ENCODE data around the gene CCDC154.

CCDC154 gene

DNA sequence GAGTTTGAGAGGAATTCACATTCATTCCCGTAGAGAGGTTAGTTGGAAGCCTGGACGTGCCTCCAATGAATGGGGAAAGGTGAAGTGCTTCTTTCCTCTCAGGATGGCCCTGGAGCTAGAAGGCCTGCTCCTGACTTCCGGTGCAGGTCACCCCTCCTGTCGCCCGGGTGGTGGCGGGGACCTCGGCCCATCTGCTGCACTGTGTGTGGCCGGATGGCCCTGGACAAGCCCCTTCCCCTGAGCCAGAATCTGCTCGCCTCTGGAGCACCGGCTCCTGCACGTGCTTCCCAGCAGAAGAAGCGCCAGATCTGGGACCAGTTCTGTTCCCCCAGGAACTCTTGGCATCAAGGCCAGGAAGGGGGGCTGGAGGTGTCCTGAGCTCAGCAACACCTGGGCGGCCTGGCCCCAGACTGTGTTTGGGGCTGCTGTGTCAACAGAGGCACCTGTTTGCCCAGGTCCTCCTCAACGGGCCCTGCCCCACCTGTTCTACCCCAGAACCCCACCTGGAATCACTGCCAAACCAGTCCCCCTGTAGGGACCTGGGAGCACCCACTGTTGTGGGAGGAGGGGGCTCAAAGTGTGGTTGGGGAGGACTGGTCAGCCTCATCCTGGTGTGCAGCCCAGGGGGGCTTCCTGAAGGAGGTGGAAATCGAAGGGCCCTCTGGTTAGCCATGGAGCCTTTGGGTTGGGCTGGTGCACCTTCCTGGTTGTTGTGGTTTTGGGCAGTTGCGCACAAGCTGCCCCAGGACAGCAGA is 18.6 kb downstream of the CCDC154 start:
- DNase-seq (ENCODE audit: low spot score): no peak

DNA sequence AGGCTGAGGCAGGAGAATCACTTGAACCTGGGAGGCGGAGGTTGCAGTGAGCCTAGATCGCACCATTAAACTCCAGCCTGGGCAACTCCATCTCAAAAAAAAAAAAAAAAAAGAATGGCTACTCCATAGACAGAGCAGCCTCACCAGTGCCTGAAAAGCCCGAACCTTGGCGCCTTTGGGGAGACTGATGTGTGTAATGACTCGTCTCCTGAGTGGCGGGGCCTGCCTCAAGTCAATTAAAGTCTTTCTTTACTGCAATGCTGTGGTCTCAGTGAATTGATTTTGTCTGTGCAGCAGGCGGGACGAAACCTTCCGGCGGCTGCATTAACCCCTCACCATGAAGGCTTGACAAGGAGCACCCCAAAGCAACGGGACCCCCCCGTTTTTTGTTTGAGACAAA is 20.3 kb downstream of the CCDC154 start:
- DNase-seq (ENCODE audit: low spot score): no peak

DNA sequence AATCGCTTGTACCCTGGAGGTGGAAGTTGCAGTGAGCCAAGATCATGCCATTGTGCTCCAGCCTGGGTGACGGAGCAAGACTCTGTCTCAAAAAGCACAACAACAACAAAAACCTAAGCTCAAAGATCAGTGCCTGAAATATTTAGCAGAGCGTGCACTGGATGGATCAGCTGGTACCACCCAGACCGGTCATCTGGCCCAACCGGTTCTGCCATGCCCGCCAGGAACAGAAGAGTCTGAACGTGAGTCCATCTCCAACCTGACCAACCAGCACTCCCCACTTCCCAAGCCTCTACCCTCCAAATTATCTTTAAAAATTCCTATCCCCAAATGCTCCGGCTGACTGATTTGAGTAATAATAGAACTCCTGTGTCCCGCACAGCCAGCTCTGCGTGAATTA is 22.3 kb downstream of the CCDC154 start:
- DNase-seq (ENCODE audit: low spot score): no peak

DNA sequence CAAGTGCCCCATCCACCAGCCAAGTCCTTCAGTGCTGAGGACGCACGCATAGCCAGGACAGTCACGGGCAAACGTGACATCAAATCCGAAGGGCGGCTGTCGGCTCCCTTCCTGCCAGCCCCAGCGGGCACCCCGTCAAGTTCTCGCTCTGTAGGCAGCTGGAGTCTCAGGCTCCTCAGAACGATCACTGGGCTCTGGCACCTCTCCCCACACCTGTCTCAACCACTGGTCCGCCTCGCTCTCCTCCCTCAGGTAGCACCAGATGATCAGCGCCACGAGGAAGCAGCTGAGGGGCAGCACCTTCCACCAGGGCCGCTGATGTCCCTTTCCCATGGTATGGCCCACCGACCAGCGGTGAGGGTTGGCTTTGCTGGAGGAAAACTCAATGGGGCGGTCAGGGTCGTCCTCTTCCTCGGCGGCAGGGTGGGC is 24.2 kb downstream of the CCDC154 start:
- DNase-seq (ENCODE audit: low spot score): no peak

DNA sequence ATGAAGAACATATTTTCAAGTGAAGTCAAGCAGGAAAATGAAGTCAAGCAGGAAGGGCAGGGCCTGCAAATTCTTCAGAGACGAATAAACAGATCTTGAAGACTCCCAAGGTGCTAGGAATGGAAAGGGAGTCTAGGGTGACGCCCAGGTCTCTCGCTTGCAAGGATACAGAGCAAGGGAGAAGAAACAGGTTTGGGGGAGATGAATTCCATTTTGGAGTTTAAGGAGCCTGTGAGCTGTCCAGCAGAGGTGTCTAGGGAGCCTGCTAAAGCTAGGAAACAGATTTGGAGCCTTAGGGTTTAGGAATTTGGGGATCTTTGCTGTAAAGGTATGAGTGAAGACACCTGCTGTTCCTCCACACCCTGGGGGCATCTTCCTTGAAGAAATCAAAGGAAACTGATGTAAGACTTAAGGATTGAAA is 27.8 kb downstream of the CCDC154 start:
- no peak for DNase-seq (ENCODE audit: low spot score)

DNA sequence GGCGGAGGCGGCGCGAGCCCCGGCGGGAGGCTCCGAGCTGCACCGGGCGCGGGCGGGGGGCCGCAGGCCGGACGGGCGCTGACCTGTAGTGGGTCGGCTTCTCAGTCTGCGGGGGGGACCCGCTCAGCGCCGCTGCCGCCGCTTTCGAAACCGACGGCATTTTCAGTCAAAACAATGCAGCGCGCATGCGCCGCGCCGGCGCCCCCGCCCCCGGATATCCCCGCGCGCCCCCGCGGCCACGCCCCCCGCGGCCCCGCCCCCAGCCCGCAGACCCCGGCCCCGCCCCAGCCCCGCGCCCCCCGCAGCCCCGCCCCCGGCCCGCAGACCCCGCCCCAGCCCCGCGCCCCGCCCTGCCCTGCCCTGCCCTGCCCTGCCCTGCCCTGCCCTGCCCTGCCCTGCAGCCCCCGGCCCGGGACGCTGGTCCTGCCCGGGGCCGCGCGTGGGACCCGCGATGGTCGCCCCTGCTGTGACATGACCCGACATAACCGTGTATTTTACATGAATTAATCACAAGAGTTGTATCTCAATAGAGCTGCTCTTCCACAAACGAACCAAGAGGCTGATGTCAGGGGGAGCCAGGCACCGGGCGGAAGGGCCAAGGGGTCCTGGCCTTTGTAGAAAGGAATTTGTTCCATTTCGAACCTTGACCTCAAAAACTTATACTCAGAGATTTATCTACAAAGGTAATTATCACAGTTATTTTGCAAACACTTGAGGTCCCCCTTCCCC is 29.7 kb downstream of the CCDC154 start, which contains the start of gene UNKL:
TSS of gene UNKL (minus strand) at position 173 of the 729 bp plus-strand sequence. CDS start at position 160, 13 bp downstream.
- DNase-seq (ENCODE audit: low spot score): peak; percentile 54

DNA sequence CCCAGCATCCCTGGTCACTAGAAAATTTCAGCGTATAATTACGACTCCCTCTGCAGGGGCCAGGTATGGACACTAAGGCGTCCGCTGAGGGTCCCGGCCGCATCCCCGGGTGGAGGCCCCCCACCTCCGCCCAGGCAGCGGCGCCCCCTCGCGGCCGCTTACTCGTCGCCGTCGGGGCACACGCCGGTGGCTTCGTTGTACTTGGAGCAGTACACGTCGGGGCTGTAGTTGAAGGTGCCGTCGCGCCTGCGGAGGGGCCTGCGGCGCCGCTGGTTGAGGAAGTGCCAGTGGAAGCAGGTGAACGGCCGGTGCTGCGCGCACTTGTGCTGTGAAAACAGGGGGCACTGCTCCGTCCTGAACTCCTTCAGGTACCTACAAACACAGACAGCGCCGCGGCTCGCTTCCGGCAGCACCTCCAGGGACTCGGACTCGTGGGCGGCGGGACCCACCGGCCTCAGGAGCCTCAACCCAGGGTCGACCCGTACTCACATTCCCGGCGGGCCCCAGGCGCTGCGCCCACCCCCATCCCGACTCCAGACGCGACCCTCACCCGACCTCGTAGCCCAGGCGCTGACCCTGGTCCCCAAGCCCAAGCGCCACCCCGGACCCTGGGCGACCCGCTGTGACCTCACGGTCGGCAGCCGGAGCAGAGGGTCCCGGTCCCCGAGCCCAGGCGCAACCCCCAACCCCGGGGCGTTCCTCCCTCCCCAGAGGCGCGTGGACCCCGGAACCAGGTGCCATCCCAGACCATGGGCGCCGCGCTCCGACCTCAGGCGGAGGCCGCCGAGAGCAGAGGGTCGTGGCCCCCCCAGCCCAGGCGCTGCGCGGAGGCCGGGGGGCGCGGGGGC is 30.4 kb downstream of the CCDC154 start:
- DNase-seq (ENCODE audit: low spot score): peak; percentile 57

DNA sequence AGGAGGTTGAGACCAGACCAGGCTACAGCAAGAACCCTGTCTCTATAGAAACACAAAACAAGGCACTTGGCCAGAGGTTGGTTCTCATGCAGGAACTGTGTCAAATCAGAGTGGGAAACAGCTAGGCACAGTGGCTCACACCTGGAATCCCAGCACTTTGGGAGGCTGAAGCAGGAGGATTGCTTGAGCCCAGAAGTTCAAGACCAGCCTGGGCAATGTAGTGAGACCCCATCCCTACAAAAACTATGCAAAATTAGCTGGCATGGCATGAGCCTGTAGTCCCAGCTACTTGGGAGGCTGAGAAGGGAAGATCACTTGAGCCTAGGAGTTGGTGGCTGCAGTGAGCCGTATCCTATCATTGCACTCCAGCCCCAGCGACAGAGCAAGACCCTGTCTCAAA is 31.5 kb downstream of the CCDC154 start:
- no peak for DNase-seq (ENCODE audit: low spot score)

DNA sequence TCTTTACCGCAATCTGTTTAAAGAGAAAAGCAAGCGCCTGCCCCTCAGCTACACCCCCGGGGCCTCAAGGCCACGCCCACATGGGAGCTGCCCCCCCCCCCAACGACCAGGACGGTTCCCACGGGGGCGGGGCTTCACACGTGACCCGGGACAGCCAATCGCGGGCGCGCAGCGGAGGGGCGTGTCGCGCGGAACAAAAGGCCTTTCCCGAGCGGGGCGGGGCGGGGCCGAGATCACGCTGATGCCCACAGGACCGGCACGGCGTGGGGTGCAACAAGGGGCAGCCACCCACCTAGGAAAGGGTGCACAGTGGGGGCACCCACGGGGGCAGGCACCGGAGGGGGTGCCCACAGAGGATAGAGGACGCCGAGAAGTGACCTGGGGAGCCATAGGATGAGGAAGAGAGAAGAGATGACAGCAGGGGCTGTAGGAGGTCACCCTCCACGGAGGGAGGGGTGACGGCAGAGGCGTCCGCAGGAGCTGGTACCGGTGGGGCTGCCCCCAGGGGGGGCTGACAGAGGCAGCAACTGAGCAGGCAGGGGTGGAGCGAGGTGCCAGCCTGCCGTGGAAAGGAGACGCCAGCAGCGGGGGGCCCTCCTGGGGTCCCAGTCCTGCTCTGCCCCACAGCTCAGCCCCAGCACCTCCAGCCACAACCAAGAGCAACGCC is 36.1 kb downstream of the CCDC154 start:
- DNase-seq (ENCODE audit: low spot score): peak; percentile 66

DNA sequence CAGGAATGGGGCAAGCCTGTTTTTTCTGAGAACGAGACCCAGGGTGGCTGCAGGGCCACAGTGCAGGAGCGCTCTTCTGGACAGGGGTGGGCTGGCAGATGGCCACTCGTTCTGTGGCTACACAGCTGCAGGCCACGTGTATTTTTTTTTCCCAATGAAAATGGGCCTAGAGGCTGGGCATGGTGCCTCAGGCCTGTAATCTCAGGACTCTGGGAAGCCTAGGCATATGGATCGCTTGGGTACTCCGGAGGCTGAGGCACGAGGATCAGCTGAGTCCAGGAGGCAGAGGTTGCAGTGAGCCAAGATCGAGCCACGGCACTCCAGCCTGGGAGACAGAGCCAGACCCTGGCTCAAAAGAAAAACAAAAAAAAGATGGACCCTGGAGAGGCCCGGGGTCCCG is 36.6 kb downstream of the CCDC154 start:
- DNase-seq (ENCODE audit: low spot score): no peak

DNA sequence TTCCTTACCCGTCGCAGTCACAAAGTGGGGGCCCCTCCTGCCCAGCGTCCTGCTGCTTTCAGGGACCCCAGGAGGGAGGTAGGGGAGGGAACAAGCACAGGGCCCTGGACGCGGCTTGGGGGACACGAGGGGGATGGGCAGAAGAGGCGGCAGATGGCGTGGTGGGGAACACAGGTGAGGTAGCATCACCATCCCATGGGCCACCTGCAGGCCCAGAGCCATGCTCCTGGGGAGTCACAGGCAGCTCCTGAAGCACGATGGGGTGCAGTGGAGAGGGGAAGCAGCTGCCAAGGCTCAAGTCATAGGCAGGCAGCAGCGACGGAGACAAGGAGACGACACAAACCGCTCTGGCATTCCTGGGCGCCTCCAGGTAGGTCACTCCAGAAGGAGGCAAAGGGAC is 40.6 kb downstream of the CCDC154 start:
- no peak for DNase-seq (ENCODE audit: low spot score)

DNA sequence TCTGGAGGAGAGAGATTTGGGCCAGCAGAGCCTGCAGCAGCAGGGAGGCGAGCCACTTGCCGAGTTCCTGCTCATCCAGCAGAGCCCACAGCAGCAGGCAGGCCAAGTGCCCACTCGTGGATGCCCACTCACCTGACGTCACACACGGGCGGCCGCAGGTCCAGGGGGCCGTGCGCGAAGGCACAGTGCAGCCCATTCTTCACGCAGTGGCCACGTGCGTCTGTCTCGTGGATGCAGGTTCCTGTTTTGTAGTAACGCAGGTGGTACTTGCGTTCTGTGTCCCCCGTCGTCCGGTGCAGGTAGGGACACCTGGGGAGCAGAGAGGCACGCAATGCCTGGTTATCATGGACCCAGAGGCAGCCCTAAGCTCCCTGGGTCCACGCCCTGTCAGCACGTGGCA is 41.3 kb downstream of the CCDC154 start:
- no peak for DNase-seq (ENCODE audit: low spot score)

DNA sequence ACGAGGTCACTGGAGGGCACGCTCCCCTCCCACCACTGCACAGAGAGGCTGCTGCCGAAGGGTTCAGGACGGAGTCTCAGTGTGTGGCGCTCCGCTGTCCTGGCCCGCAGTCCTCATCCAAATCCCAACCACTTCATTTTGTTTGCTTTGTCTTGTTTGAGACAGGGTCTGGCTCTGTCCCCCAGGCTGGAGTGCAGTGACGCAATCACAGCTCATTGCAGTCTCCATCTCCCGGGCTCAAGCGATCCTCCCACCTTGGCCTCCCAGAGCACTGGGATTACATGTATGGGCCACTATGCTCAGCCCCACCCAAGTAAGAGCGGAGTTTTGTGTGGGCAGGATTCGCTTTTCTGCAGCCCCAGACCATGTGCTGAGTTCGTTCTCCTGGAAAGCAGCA is 42.6 kb downstream of the CCDC154 start:
- no peak for DNase-seq (ENCODE audit: low spot score)

DNA sequence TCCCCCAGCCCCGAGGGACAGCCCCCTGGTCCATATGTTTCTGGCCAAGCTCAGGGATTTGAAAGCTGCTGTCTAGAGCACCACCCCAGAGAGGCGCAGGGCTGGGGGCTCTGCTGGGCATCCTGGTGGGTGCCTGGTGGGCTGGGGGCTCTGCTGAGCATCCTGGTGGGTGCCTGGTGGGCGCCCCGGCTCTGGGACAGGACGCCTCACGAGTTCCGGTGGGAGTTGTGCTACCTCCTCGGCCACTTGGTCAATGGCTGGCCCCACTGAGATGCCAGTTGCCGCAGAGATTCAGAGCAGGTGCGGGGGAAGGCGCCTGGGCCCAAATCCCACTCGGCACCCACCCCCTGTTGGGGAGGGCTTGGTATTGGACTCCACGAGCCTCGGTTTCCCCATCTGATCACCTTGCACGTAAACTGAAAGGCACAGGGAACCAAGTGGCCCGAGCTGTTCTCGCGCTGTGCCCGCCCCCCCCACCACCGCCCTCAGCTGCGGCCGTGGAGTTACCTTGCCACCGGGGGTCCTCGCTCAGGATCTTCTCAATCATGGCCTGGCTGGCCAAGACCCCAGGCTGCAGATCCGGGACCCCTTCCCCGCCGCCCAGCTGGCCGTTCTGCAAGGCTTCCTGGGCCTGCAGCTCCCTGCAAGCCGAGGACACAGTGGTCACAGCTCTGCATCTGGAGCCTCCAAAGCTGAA is 43.1 kb downstream of the CCDC154 start:
- no peak for DNase-seq (ENCODE audit: low spot score)

DNA sequence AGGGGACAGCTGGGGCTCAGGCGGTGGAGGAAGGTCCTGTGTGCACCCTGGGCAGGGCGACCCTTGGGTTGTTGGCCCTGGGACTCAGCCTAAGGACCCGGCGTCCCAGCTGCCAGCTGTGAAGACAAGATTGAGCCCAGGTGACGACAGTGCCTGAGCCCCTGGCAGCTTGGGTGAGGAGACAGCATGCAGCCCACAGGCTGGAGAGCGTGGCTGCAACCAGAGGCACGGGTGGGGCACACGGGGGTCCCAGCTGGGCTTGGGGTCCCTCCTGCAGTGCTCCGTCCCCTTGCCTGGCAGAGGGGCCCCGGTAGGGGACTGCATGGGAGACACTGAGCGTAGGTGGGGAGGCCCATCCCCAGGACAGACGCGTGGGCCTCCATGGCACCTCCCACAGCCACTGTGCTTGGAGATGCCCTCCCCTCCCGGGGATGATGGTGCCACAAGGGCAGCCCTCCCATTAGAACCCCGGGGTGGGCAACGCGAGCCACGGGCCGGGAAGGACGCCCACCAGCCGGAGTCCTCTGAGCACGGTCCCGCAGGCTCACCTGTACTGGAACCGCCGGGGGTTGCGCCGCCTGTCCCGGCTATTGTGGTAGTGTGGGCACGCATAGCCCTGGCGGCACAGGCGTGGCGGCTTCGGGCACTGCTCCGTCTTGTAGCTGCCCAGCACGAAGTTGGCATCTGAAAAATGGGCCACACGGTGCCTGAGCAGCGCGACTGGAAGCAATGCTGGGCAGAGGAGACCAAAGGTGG is 45.4 kb downstream of the CCDC154 start:
- DNase-seq (ENCODE audit: low spot score): no peak

DNA sequence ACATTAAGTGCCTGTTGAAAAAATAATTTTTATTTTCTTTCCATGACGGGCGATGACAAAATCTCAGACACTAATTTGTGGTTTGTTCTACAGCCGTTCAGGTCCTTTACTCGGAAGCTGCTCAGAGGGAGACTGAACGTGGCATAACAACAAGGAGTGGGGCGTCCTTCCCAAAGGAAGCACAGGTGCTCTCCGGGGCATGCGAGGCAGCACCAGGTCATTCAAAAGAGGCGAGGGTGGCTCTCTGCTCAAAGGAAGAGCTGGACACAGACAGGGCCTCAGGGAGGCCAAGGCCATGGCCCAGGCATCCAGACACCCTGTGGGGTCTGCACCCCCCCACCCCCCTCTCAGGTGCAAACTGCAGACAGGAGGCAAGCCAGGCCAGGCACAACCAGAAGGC is 46.0 kb downstream of the CCDC154 start:
- DNase-seq (ENCODE audit: low spot score): no peak

DNA sequence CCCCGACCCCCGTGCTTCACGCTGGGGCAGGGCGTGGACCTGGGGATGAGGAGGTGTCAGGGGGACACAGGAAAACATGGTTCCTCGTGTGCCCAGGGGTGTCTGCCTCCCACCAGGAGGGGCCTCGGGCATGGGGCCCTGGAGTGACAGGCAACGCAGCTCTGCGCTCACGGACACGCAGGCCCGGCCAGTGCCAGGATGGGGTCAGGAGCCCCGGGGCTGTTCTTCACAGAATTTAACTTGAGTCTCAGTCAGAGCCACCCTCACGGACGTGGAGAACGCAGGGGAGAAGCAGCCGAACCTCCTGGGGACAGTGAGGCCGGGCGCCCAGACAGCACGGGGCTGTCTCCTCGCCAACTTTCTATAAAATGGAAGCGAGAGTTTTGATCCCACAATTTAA is 46.6 kb downstream of the CCDC154 start:
- DNase-seq (ENCODE audit: low spot score): no peak

DNA sequence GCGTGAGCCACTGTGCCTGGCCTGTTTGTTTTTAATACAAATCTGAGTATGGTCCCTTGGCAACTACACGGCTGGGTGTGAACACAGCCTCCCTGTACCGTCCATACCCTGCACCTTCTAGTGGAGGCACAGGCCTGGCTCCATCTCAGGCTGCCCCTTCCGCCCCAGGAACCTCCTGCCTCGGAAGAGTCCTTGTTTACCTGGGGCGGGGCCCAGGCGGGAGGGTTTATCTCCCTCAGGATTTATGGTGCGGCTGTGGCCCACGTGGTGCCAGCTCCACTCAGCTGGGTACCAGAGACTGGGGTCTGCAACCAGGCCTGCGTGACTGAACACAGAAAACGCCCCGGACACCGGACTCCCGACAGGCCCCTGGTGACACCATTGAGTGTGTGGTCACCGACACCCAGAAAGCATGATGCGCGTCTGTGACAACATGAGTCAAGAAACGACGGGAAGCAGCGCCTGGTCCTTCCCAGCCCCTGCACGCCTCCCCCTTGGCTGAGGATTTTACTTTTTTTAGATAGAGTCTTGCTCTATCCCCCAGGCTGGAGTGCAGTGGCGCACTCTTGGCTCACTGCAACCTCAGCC is 48.8 kb downstream of the CCDC154 start:
- no peak for DNase-seq (ENCODE audit: low spot score)

DNA sequence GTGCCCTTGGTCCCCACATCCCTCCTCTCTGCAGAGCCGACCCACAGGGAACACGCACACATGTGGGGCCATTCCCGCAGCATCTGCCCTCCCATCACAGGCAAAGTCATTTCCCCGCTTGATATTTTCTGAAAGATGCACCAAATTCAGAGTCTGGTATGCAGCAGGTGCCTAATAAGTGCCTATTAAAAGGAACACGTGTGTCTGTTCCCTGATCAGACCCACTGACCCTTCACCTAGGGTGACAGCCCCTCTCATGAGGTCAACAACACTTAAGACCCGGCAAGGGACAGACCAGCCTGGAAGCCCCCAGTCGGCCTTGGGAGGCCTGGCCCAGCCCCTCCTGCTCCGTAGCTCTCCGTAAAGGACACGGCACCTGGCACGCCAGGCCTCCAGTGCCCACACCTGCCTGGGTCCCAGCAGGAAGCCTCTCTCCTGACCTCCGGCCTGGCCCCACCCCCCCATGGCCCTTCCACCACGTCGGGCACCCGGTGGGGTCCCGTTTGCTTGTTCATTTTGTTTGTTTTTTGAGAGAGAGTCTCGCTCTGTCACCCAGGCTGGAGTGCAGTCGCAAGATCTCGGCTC is 49.9 kb downstream of the CCDC154 start:
- DNase-seq (ENCODE audit: low spot score): no peak

DNA sequence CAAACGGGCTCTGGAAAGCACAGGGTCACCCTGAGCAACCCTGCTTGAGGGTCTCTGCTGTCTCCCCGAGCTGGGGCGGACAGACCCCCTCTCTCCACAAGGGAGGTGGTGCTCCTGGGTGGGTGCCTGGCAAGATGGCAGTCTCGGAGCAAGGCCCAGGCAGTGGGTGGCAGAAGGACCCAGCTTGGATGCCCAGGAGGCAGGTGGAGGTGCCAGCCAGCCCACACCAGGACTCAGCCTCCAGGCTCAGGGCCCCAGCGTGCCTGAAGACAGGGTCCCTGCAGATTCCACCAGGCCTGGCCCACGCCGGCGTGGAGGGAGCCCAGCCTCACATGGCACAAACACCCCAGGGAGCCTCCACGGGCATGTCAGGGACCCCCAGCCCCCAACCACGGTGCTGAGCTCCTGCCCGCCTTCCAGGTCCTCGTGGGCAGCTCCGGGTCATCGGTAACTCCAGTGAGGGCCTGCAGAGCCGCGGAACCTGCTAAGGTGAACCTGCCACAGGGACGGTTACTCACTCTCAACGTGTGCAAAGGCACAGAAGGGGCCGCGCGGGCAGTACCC is 50.7 kb downstream of the CCDC154 start:
- no peak for DNase-seq (ENCODE audit: low spot score)

All from kidney capillary endothelial cell (primary cell).